GM18511 (cell line): ENCODE measurements around the gene RER1.

Source experiments
- ATAC-seq: cut with Tn5 transposase; IDR thresholded peaks from one replicate; pipeline ENCODE4 v1.9.1; 2021; ENCODE audit warnings: mild to moderate bottlenecking, moderate library complexity; ENCODE audit not compliant: unreplicated experiment

The RER1 gene

DNA sequence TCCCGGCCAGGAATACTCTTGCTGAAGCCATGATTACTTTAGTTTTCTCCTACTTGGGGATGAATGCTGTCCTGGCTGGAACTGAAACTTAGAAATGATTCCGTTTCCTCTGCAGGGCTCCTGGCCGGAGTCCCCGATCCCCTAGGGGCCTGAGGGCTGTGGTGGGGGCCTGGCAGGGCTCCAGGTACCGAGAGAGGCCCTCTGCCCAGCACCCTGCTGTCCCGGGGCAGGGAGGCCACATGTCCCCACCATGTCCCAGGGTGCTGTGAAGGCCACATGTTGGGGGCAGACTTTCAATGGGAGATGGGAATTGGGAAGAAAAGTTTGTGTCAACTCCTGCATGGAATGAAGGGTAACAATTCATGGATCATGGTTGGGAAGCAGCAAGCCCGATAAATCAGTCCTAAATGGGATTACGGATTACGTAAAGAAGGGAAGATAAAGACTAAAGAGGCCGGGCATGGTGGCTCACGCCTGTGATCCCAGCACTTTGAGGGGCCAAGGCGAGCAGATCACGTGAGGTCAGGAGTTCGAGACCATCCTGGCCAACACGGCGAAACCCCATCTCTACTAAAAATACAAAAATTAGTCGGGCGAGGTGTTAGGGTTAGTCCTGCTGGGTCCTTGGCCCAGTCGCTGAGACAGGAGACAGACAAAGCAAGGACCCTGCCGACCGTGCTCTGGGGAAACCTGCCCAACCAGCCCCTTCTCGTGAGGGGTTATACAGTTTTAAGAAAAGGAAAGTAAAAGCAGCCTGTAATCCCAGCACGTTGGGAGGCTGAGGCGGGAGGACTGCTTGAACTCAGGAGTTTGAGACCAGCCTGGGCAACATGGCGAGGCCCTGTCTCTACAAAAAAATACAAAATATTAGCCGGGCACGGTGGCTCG is 37.8 kb upstream of the RER1 start:
- no peak for ATAC-seq

DNA sequence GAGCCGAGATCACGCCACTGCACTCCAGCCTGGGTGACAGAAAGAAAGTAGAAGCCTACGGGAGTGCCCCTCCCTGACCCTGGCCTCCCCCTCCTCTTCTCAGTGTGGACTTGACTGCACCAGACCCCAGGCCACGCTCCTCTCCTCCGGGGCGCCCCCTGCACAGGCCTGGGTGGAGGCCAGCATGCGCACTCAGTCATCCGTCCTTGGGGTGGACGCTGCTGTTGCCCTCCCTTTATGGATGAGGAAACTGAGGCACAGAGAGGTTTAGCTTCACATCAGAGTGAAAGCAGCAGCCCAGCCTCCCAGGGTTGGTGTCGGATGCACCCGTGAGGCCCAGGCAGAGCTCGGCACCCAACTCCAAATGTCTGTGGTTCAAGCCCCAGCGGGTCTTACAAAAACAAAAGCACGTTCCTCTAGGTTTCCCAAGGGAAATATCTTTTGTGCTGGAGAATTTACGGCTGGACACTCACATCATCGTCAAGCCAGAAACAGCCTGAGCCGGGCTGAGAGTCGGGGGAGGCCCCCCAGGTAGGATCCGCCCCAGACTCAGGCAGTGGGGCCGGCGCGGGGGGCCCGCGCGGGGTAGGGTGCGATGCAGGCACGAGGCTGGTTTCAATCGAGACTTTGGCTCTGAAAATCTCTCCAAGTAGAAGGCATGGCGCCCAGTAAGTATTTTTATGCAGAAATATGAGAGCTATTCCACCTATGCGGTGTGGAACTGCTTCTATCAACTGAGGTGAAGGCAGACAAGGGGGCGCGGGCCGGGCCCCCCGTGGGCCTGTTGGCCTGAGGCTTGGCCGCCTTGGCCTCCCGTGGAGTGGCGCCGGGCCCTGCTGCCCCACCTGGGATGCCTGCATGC is 36.9 kb upstream of the RER1 start:
- no peak for ATAC-seq

DNA sequence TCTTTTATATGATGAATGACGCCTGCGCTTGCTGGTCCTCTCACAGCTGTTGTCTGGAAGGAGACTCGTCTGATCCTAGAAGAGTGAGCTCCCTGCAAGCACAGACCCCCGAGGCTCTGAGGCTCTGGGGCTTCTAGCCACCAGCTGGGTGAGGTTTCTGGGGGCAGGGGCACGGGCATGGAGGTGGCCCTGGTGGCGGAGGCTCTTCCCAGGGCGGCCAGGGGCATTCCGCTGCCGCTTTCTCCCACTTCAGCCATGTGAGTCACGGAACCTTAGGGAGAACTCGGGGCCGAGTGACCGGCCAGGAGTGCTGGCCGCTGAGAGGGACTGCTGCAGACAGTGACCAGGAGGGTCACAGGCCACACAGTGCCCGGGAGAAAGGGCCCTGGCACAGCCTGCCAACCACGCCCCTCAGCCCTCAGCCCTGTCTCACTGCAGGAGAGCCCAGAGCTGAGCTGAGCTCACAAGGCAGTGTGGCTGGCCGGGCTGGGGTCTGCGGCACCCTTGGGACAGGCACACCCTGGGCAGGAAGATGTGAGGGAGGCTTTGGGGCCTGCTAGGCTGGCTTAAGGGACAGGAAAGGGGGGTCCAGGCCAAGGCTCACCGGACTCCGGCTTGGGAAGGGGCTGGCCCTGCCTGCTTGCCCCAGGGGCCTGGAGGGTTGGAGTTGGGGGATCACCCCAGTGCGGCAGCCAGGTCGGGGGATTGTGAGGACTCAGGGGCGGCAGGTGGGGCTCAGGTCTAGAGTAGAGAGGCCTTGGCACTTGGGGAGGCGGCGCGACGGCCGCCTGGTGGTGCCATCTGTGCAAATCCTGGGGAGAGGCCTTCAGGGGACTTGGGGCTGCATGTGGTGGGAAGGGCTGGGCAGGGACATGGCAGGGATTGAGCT is 36.0 kb upstream of the RER1 start:
- no peak for ATAC-seq

DNA sequence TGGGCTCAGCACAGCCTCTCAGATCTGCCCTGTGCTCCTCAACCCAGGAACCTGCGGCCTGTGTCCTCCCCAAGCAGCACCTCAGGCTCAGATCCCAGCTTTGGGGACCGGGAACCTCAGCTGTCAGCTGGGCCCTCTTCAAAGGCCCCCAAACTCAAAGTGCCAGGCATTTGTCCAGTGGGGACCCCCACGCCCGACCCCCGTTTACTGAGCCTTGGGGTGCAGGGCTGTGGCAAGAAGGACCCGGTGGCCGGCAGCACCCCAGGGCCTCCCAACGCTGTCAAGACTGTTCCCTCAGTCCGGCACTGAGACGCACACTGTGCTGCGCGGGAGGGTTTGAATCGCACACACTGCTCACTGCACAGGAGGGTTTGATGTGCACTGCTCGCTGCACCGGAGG is 35.2 kb upstream of the RER1 start:
- ATAC-seq, result no peak

DNA sequence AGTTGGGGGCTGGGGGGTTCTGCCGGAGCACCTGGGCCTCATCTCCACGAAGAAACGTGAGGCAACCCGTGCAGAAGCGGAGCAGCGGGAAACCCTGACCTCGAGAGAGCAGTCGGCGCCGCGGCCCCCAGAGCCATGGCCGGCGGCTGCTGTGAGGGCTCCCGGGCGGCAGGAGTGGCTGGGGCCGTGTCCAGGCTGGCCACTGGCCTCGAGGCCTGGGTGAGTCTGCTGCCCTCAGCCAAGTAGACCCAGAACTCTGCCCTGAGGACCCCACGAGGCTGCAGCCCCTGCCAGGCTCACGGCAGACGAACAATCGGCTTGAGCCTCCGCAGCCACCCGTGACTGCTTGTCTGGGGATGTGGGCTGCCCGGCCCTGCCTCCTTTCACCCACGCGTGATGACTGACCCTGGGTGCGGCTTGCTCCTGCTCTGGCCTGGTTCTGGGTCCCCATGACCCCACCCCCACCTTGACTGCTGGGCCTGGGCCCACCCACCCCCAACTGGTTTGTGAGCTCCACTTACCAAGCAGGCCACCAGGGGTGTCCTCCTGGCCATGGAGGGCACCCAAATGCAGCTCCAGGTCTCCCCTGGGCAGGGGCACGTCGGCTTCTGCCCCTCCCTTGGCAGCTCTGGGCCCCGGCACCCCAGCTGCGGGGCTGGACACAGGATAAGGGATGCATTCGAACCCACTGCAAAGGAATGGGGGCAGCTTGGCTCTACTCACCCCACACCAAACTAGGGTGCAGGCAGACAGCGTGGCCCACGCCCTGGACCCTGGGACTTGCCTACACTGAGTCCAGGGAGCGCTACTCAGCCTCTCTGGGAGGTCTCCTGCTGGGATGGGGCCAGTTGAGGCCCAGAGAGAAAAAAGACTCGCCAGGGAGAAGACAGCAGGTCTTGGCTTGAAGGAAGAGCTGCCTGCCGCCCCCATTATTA is 34.5 kb upstream of the RER1 start:
- no peak for ATAC-seq

DNA sequence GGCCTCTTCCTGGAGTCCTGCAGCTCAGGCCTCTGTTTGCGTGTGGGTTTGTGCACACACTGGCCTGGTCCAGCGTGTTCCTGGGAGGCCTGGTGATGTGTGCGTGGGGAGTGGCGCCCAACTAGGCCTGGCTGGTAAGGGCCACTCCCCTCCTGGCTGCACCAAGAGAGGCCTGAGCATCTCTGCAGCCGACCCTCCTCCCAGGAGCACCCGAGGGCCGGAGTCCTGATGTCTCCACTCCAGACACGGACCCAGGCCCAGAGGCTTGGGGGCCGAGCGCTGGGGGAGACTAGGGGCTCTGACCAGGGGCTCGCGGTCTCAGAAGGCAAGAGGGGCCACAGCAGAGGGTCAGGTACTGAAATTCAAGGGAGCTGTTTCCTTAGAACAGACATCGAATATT is 33.6 kb upstream of the RER1 start:
- no peak for ATAC-seq

DNA sequence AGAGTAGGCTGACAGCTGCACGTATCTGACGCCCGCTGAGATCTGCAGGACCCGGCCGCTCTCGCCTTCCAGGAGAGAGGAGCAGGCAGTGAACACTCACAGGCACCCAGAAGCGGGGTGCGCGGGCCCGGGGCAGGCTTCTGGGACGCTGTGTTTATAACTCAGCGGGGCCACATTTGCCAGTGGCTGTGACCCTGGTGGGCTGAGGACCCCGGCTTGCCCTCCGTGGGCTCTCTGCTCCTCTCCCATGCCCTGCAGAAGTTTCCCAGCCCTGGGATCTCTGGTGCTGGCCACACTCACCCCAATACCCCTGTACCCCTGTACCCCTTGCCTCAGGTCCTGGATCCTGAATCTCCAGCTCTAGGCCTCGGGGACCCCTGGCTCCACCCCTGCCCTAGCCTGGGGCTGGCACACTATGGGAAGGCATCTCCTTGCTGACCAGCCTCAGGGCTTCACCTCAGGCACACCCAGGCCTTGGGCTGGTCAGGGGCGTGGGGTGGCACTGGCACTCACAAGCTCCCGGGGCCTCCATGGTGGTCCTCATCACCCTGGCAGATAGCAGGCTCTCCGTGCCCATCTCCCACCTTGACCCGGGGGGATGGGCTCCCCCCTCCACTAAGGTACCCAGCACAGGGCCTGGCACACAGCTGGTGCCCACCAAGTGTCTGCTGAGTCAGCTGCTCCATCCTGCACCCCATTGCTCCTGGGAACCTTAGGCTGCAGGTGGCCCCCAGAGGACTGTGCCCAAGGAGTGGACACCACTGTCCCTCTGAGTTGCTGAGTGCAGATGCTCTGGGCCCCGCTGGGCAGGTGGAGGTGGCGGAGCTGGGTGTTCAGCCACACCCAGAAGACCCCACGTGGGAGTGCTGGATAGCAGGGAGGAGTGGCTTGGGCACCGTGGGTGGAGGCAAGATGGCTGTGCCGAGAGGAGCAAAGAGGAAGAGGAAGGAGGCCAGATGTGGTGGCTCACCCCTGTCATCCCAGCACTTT is 32.7 kb upstream of the RER1 start:
- no peak for ATAC-seq

DNA sequence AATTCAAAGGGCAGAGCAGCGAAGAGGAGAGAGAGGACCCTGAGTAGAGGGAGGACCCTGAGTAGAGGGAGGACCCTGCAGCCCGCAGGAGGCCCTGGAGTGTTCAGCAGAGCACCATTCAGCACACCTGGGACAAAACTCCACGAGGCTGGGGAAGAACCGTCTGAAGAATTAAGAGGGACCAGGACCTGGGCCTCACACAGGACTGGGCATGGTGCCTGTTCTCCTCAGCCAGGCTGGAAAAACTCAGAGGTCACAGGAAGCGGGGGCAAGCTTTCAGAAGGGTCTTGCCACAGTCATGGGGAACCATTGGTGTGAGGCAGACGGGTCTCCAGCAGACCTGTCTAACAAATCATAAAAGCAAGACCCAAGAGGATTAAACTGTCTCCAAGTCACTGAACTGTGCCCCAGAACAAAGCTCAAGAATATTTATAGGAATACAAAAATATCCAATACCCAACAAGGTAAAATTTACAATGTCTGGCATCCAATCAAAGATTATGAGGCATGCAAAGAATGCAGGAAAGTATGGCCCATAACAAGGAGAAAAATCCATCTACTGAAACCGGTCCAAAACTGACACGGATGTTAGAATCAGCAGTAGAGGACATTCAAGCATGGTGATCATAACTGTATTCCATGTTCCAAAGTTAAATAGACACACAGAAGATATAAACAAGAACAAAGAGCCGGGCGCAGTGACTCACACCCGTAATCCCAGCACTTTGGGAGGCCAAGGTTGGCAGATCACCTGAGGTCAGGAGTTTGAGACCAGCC is 30.9 kb upstream of the RER1 start:
- no peak for ATAC-seq

DNA sequence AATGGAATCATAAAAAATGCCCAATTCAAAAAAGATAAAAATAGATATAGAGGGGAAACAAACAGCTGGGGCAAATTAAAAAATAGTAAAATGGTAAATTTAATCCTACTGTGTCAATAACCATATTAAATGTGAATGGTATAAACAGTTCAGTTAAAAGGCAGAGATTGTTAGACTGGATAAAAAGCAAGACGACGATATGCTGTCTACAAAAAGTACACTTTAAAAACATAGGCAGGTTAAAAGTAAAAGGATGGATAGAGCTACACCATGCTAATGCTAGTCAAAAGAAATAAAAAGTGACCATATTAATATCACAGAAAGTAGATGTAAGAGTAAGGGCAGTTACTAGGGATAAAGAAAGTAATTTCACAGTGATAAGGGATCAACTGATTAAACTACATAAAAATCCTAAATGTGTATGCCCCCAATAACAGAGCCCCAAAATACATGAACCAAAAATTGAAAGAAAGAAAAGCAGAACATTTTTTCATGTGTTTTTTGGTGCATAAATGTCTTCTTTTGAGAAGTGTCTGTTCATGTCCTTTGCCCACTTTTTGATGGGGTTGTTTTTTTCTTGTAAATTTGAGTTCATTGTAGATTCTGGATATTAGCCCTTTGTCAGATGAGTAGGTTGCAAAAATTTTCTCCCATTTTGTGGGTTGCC is 27.7 kb upstream of the RER1 start:
- ATAC-seq, result no peak

DNA sequence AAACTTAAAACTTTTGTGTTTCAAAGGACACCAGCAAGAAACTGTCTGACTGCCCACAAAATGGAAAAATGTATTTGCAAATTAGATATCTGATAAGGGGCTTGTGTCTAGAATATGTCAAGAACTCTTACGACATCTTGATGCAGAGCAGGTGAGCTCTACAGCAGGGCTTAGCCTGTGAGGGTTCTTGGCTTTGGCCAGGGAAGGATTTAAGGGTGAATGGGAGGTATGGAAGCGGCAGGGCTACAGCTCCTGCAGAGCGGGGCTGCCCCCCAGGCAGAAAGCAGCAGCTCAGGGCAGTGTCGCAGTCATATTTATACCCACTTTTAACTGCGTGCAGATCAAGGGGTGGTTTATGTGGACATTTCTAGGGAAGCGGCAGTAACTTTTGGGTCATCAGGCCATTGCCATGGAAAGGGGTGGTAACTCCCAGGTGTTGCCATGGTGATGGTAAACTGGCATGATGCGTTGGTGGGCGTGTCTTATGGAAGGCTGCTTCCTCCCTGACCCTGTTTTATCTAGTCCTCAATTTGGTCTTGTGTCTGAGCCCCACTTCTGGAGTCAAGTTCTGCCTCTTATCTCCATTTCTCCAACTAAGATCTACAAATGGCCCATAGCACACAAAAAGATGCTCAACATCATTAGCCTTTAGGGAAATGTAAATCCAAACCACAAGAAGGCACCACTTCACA is 23.4 kb upstream of the RER1 start:
- no peak for ATAC-seq

DNA sequence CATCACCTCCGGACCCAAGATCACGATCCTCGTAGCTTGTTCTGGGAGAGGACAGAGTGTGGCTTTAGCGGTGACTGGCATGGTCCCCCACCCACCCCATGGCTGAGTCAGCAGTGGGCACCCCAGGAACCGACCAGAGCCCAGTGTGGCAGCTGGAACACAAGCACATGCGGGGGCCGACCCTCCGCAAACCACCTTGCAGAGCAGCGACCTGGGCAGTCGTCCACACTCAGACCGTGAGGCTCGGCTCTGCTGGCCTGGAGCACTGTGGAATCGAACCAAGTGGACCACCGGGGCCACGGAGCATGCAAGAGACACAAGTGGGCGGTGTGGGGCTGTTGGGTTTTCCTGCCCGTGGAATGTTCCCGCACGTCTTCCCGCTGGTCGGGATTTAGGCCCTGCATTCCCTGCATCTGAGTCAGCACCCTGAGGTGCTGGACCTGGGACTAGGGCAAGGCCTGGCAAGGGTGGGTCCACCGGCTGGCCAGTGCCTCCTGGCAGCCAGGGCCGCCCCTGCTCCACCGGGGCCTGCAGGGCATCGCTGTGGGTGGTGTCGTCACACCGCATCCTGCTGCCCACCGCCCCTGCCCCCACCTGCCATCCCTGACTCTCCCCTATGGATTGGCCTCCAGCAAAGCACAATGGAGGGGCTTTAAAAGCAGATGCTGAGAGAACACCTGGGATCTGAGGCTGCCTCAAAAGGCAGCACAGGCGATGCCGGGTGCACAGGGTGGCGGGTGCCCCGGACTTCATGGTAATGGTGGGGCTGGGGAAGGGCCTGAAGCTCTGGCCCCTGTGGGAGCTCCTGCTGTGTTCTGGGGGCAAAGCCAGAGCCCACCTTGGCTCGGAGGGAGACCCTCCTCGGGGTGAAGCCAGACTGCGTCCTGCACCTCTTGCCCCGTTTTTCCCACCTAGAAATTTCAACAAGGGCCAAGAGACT is 18.8 kb upstream of the RER1 start:
- no peak for ATAC-seq

DNA sequence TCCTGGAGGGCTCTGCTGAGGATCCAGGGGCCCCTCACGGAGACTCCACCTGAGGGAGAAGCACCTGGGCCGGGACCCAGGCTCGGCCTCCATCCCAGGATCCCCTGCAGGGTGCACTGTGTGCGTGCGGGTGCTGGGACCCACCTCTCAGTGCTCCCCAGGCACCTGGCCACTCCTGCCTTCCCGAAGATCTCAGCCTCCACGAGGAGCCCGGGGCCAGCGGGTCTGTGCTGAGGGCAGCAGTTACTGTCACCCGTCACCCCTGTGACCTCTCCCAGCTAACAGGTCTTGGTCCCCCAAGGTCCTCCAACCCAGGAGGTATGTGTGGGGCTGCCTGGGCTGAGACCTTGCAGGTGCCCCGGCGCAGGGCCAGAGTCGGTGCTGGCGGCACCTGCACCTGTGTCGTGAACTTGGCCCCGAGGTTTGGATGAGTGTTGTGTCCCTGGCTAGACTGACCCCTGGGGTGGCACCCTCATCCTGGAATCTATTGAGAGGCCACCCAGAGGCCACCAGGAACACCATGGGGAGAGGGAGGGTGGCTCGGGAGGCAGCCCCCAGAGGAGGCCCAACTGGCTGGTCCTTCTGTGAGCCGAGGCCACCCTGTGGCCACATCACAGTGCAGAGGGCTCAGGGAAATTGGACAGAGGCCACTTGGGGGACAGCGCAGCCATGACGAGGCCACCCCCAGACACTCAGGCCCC is 17.9 kb upstream of the RER1 start:
- ATAC-seq, result no peak

DNA sequence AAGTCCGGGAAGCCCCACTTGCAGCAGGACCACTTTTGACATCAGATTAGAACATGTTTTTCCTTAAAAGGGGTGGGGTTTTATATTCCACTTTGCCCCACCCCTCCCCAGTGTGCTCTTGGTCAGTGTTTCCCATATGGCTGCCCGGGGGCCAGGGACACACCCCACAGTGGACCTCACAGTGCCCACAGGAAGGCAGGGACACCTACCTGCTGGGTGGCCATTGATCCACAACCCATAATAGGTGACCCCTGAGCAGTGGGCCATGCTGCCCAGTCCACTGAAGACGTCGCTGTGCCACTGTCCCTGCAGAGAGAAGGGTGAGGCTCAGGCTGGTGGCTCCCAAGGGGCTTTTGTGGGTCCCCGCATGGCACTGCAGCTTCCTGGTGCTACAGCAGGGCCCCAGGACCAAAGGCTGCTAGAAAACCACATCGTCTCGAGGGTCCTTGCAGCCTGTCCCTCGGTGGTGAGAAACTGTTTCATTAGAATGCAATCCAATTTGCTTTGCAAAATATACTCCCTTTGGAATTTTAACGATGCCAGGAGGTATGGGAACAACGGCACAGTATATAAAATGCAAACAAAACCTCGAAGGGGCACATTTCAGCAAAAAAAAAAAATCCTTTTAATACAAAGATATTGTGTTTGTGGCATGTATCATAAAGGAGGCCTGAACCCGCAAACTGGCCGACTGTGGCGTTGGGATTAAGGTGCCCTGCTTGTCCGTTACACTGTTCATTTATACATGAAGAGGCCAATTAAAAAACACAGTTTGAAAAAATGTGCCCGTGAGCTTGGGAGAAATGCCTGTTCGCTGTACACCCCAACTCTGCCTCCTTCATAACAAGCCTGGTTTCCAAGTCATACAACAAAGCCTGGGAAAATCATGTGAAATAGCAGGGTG is 17.1 kb upstream of the RER1 start:
- no peak for ATAC-seq

DNA sequence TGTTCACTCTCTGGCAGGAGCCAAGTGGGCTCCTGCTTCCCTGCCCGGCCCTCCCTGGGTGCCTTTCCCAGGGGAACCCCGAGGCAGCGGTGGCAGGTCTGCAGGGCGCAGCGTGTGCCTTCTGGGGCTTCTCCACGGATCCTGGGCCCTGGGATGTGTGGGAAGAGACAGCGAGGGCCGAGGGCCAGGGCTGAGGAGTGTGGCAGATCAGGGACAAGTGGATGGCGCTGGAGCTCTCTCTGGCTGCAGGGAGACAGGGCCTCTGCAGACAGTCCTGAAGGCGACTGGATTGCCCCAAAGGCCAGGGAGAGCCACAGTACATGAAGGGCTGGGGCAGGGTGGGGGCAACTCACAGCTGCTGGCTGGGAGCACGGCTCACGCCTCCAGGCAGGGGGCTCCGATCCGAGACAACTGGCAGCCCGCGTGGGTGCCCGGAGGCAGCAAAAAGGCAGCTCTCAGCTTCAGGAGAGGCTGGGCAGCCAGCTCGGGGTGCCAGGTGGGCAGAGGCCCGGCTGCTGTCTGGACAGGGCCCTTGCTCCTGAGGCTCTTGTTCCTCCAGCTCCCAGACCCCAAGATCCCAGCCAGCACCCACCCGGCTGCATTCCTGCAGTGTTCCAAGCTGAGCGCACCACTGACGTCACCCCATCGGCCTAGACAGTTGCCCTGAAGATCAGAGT is 16.3 kb upstream of the RER1 start:
- ATAC-seq, result no peak
